OCI-LY1 (cell line): Measurements from ENCODE around the gene NDRG2.

Source experiments
- EZH2 ChIP-seq: fragments of 200-600 bp; sonication (generic), shearing (Covaris generic); IDR thresholded peaks from 2 replicates; pipeline ENCODE4 v1.8.0; 2017; ENCODE audit warnings: borderline replicate concordance, mixed run types, mild to moderate bottlenecking, antibody characterized with exemption, low read length, moderate library complexity, mixed read lengths
- TF ChIP-seq, protein P1 (sequence below): fragments of 200-600 bp; sonication (generic), shearing (Covaris generic); IDR thresholded peaks from 2 replicates; pipeline ENCODE4 v1.5.1; 2017; ENCODE audit warnings: mild to moderate bottlenecking, antibody characterized with exemption, low read length, moderate library complexity, mixed read lengths

- TF ChIP-seq, protein P1, sequence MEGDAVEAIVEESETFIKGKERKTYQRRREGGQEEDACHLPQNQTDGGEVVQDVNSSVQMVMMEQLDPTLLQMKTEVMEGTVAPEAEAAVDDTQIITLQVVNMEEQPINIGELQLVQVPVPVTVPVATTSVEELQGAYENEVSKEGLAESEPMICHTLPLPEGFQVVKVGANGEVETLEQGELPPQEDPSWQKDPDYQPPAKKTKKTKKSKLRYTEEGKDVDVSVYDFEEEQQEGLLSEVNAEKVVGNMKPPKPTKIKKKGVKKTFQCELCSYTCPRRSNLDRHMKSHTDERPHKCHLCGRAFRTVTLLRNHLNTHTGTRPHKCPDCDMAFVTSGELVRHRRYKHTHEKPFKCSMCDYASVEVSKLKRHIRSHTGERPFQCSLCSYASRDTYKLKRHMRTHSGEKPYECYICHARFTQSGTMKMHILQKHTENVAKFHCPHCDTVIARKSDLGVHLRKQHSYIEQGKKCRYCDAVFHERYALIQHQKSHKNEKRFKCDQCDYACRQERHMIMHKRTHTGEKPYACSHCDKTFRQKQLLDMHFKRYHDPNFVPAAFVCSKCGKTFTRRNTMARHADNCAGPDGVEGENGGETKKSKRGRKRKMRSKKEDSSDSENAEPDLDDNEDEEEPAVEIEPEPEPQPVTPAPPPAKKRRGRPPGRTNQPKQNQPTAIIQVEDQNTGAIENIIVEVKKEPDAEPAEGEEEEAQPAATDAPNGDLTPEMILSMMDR: no peak
- TF ChIP-seq EZH2: no peak
These were observed 3.8 kb downstream of the NDRG2 start for GRCh38 chr14:21020977-21021545.
